Medulla oblongata (tissue), 1 donor: ENCODE measurements around the gene HNRNPC.
"Not testable (repeated sequence)": the region's sequence is repeated elsewhere in the genome, so short reads cannot be mapped to it uniquely, and the experiment has no call there.

Experiments
- DNase-seq: peaks from one replicate; pipeline ENCODE4 v3.0.0-alpha.2; 2015; ENCODE audit errors: extremely low spot score

The HNRNPC gene

DNA sequence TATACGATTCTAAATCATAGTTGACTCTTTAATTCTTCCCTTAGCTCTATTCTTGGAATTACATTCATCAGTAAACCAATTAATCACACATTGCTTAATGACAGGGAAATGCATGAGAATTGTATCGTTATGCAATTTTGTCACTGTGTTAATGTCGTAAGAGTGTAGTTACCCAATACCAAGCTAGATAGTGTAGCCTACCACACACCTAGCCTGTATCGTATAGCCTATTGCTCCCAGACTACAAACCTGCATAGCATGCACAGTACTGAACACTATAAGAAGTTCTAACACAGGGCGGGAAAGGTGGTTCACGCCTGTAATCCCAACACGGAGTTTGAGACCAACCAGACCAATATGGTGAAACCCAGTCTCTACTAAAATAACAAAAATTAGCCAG is 24.7 kb downstream of the HNRNPC start:
- DNase-seq, result no peak

DNA sequence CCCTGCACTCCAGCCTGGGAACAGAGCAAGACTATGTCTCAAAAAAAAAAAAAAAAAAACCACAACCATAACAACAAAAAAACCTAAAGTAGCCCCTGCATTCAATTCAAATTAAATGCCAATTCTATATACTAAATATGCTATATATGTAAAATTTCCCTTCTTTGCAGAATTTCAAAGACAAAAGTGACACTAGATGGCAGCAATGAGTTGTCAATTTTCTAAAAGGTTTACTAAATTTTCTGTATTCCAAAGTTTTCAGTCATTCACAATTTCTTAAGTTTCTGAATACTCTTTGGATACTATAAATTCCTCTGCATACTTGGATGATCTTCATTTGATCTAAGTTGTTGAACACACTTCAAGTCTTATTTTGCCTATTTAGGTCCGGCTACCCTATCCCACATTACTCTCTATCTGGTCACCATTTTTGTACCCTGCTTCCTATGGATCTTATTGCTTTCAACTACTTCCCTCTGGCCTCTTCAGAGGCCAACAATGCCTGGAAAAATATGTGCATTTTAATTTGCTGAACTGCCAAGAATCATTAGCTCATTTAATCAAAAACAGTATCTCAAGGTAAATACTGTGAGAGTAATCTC is 27.9 kb downstream of the HNRNPC start:
- peak; percentile 13 for DNase-seq

DNA sequence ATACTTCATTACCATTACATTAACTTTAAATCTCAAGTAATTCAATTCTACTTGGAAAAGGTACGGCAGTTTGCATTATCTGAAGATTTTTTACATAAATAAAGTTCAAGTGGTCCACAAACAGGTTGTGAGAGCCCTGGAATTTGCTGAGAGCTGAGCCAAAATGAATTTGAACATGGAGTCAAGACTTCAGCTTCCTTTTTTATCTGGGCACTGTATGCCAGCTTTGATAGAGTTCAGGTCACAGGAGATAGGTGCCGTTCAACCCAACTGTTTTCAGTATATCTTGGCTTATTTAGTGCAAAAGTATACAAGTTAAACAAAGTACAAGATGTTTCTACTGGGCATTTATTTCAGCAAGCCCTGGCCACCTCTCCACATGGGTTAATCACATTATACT is 28.8 kb downstream of the HNRNPC start:
- no peak for DNase-seq

DNA sequence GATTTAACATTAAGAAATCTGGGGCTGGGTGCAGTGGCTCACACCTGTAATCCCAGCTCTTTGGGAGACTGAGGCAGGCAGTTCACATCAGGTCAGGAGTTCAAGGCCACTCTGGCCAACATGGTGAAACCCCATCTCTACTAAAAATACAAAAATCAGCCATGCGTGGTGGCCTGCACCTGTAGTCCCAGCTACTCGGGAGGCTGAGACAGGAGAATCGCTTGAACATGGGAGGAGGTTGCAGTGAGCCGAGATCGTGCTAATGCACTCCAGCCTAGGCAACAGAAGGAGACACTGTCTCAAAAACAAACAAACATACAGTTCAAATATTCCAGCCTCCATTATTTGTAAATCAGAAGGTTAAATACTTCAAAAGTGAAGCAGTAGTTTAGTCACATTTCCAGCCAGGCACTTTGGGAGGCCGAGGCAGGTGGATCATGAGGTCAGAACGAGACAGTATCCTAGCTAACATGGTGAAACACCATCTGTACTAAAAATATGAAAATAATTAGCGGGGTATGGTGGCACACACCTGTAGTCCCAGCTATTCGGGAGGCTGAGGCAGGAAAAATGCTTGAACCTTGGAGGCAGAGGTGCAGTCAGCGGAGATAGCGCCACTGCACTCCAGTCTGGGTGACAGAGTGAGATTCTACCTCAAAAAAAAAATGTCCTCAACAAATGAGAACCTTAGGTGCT is 30.3 kb downstream of the HNRNPC start:
- no peak for DNase-seq

DNA sequence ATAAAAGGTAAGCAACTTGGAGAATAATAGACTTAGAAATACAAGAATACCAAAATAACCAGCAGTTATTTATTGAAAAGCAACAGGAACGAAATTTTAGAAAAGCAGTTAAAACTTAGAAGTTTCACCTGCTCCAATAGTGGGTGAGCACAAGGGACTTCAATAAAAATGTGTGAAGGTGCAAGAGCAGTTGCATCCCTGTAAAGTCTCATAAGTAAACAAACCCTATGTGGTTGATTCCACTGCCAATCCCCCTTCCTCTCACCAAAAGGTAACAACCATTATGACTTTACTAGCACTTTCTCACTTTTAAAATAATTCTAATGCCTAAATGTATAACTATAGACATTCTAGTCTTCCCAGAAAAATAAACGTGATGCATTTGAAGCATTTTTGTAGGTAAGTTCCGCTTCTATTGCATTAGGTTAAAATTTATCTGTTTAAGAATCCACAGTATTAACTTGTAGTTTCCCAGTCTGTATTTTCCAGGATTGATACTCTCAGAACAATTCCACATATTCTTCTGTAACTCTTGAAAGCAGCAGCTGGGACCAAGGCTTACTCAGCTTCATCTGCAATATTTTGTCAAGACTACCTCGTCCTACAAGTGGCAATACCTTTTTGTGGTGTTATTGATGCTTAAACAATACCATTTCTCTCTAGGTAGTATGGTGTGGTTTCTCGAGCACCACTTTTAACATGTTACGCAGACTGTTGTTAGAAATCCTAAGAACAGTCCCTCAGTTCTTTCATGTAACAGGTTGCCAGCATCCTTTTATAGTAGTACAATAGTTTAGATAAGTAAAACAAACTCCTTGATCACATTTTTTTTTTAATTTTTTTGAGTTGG is 32.1 kb downstream of the HNRNPC start:
- DNase-seq, result no peak

DNA sequence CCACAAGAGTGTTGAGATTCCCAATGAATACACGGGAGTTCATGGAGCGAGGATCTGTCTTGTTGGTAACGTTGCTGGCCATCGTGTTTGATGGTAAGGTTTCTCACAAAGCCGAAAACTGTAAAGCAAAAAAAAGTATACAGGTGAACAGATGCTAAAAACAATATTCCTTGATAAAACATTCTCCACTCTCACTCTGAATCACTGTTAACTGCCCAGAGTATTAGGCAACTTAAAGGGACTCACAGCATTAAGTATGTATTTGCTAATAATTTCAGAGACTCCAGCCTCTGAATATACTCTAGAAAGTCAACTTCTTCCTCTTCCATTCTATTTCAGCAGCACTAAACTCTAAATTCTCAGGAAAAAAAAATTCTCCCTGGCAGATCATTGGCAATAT is 35.1 kb downstream of the HNRNPC start:
- DNase-seq, result no peak

DNA sequence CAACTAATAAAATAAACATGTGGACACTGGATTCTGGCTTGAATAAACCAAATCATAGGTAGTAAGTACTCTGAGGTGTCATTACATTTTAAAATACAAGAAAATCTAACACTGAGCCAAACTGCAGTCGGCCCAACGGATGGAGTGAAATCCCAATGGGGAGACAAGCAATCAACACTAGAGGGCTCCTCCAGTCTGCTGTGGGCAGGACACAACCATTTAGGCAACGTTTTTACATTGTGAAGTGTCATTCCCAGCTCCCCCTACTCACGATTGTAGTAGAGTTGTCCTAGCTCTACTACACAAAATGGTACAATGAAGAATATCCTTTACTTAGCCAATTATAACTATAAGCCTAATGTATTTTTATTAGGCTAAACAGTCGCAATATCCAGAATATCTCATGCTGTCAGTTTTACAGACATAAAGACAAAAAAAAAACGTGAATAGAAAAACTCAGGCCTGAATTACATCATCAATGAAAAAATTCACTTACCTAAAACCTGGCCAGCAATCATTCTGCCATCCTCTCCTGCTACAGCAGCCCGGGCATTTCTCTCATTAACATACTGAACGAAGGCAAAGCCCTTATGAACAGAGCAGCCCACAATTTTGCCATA is 35.7 kb downstream of the HNRNPC start:
- no peak for DNase-seq

DNA sequence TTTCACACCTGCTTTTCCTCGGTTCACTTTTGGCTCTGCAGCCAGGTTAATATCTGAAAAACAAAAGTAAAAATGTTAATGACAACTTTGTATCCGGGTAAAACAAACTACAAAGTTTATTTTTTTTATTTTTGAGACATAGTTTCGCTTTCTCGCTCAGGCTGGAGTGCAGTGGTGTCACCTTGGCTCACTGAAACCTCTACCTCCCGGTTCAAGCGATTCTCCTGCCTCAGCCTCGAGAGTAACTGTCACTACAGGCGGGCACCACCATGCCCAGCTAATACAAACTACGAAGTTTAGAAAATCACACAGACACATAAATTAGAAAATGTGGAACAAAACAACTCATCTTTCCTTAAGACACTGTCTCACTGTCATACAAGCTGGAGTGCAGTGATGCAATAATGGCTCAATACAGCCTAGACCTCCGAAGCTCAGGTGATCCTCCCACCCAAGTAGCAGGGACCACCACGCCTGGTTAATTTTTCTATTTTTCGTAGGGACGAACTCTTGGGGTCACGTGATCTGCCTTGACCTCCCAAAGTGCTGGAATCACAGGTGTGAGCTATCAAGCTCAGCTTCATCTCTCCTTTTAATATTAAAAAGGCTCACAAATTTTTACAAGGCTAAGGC is 38.1 kb downstream of the HNRNPC start:
- no peak for DNase-seq

DNA sequence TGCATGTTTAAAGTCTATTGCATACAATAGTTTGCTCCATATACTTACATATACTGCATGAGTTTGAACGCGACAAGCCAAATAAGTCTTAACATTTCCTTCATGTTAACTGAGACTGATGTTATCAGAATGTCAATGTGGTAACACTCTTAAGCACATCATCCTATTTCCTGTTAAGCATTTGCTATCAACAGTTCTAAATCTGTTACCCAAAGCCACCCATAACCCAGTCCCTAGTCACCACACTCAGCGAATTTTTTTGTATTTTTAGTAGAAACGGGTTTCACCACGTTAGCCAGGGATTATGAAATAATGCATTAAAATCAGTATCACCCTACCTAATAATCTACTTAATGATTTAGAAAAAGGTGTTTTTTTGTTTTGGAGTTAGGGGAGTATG is 39.4 kb downstream of the HNRNPC start:
- no peak for DNase-seq

DNA sequence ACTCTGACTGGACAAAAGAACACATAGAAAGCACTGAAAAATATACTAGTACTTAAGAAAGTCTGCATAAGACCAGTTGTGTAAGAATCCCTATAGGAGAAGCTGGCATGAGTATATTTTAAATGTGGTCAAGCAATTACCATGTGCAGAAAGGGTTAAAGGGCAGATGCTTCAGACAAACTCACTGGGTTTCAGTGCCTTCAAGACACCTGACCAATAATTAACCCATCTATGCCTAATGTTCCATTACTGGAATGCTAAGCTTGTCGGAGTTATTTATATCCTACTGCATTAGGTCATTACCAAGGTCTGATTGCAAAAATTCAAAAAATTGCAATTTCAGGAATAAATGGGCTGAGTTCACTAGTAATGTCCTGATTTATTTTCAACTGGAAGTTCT is 41.3 kb downstream of the HNRNPC start:
- no peak for DNase-seq

DNA sequence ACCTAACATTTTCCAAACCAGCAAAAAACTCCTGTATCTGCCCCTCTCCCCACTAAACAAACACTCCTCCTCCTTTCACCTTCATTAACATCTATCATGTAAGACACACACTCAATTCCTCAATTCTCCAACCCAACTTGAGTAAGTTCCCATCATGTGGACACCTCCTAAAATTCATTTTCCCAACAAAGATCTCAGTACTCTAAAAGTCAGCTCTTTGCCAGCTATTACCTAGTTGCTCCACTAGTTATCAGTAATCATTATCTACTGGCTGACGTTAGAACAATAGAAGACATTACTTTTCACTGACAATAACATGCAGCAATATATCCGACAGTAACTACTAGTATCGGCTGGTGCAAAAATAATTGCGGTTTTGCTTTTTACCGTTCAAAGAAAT is 42.1 kb downstream of the HNRNPC start:
- no peak for DNase-seq

DNA sequence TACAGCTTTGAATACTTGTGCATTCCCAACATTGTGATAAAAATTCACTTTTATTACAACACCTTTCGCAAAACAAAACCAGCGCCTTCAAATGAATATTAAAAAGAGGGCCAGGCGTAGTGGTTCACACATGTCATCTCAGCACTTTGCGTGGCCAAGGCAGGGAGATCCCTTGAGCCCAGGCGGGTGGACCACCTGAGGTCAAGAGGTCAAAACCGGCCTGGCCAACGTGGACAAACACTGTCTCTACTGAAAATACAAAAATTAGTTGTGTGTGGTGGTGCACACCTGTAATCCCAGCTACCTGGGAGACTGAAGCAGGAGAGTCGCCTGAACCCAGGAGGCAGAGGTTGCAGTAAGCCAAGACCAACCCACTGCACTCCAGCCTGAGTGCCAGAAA is 42.8 kb downstream of the HNRNPC start:
- no peak for DNase-seq

DNA sequence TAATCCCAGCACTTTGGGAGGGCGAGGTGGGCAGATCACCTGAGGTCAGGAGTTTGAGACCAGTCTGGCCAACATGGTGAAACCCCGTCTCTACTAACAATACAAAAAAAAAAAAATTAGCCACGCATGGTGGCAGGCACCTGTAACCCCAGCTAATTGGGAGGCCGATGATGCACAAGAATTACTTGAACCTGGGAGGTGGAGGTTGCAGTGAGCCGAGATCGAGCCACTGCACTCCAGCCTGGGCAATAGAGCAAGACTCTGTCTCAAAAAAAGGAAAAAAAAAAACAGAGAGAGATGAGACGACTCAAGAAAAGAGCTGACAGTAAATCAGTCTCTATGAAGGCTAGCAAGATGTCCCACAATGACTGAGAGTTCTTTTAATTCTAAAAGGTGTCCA is 44.1 kb downstream of the HNRNPC start:
- DNase-seq, result not testable (repeated sequence)

DNA sequence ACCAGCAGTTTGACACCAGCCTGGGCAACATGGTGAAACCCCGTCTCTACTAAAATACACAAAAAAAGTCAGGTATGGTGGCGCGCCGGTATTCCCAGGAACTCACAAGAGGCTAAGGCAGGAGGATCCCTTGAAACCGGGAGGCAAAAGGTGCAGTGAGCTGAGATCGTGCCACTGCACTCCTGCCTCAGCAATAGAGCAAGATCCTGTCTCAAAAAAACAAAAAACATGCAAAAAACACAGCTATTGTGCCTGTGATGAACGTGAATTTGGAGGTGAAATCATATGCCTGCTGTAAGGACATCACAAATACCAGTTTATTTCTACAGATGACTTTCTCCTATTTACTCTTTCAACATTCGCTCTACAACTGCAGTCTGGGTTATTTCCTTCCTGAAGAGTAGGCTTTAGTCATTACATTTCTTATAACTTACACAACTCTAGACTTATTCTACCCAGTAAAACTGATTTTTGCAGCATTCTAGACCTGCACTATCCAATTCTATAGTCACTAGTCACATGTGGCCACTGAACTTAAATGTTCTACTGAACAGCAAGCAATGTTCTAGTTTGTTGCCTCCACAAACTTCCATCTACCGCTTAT is 48.3 kb downstream of the HNRNPC start:
- no peak for DNase-seq

DNA sequence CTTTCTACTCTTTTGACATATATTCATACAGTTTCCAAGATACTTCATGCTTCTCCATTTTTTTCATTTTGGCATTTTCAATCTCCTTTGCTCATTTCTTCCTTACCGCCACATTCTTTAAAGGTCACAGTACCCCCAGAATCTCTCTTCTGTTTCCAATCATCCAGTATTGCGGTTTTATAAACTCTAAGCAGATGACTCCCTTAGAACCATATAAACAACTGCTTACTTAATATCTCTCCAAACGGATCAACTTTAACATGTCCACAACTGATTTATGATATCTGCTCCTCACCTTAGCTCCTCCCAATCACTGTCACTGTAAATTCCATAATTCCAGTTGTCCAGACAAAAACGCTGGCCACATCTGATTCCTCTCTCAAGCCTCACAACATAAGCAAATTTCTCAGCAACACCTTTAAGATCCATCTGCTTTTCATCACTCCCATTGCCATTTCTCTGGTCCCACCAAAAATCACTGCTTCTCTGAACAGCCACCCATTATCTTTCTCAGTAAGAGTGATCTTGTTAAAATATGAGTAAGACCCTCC is 49.6 kb downstream of the HNRNPC start:
- DNase-seq, result no peak

DNA sequence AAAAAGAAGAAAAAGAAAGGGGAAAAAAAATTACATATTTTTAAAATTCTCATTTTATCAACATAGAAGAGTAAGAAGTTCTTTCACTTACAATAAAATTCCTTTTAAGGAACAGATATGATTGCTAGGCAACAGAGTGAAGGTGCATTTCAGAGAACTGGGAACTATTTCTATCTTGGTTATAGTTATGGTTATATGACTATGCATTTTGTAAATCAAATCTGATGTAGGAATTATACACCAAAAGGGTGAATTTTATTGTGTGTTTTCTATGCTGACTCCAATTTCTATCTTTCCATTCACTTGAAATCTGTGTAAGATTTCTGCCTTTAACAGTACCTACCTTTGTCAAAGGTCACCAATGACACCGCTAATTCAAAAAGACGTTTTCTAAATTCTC is 50.1 kb downstream of the HNRNPC start:
- no peak for DNase-seq

DNA sequence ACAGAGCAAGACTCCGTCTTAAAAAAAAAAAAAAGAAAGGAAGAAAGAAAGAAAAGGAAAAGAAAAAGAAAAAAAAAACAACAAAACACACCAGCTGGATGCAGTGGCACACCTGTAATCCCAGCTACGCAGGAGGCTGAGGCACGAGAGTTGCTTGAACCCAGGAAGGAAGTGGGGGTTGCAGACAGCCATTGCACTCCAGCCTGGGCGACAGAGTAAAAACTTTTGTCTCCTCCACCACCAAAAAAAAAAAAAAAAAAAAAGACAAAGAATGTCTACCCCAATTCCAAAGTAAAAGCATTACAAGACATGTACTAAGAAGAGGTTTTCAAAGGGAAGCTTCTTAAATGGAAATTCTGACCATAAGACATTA is 53.4 kb downstream of the HNRNPC start:
- DNase-seq, result no peak

DNA sequence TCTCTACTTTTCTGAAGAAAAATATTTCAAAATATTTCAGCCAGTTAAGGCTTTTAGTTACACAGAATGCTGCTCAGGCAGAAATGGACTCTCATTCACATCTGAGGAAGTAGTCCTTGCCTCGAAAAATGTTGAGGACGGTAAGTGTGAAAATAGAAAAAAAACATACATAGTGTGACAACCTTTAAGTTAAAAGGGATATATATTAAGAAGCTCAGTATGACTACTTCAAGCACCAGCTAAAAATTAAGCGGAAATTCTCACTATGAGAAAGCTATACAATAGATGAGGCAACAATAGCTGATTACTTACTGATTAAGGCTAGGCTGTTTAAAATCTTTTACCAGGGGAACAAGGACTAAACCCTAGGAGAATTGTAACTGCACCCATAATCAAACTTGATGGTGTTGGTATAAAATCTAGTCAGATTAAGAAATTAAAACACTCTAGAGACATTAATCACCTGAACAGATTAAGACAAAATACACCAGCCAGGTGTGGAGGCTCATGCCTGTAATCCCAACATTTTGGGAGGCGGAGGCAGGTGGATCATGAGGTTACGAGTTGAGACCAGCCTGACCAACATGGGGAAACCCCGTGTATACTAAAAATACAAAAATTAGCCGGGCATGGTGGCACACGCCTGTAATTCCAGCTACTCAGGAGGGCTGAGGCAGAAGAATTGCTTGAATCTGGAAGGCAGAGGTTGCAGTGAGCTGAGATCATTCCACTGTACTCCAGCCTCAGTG is 53.9 kb downstream of the HNRNPC start:
- no peak for DNase-seq

DNA sequence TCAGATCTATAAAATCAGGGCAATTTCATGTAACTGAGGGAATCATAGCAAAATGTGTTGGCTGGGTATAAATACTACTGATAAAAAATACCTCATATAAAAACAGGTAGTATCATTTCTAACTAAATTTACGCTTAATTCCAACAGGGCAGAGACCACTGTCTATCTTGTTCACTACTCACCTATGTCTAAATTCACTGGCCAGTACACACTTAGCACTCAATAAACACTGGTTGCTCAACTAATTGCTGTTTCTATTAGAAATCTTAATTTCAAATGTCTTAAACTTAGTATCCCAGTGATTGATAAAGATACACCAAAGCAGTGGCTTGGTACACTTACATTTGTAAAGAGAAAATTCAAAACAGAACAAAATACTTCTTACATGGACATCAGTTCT is 55.6 kb downstream of the HNRNPC start:
- no peak for DNase-seq

DNA sequence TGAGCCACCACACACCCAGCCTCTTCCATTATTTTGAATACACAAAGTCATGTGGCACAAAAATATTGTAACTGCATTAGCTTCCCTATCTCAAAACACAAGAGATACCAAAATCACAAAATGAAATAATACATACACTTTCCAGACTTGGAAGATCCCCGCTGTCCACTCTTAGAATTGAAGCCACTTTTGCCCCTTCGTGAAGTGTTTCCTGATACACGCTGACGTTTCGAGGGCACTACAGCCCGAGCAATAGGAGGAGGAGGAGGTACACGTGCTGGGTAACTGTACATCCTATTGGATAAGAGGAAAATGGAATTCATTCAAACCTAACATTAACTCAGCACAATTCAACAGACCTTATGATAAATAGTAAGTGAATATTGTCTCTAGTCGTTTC is 56.4 kb downstream of the HNRNPC start:
- DNase-seq, result not testable (repeated sequence)

DNA sequence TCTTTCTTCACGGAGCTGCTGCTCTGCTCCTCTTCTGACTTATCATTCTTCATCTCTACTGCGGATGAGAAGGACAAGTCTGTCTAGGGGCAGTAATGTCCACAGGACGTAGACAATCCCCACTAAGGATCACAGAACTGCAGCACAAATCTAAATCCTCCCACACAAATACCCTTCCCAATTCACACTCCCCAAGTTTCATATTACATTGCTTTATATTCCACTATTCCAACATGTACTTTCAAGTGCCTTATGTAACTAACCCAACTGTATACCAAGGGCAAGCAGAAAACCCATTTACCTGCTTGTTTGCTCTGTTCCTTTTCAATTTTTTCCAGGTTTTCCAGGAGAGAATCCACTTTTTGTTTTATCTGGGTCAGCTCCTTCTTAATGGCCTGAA is 57.7 kb downstream of the HNRNPC start:
- no peak for DNase-seq
